Skin epidermis (tissue), 12 donors: ENCODE results near the gene ATF6B.

Source experiments
- H3K27ac ChIP-seq, 21 experiments: fragments of 200-600 bp; sonication (generic) in 11 of 21; one replicate each; pipeline ENCODE4 v1.5.0; 2020; ENCODE audit warnings: mild to moderate bottlenecking in 3 of 21, inconsistent platforms in 2 of 21, moderate library complexity in 2 of 21
- H3K4me3 ChIP-seq, 7 experiments: fragments of 200-600 bp; sonication (generic) in 2 of 7; one replicate each; pipeline ENCODE4 v1.5.0; 2020; ENCODE audit warnings: inconsistent platforms in 2 of 7, mild to moderate bottlenecking in 2 of 7, moderate library complexity in 1 of 7

Gene ATF6B

GRCh38 chr6:32127717-32128592 is at the start of gene ATF6B:
Gene ATF6B (minus strand): TSS chr6:32128246. CDS start chr6:32128207, 39 bp downstream.
- peak within 1 kb of the TSS; percentile 35 to 96 (median 91) for H3K27ac ChIP-seq
- peak within 1 kb of the TSS; percentile 64 to 96 (median 82) for H3K4me3 ChIP-seq

- H3K27ac ChIP-seq: peak overlapping the region in 20 of 21 experiments; percentile 68 to 99 (median 93)
- peak overlapping the region; percentile 19 to 93 (median 80) for H3K4me3 ChIP-seq
Measured at GRCh38 chr6:32177183-32177787, 49.2 kb upstream of the ATF6B start.

- Histone ChIP-seq H3K27ac (peak overlapping the region in 20 of 21 experiments; percentile 68 to 99 (median 93)), H3K4me3 (peak overlapping the region; percentile 64 to 93 (median 80))
Measured at GRCh38 chr6:32176476-32177182, 48.6 kb upstream of the ATF6B start.

GRCh38 chr6:32175711-32176475 is 47.8 kb upstream of the ATF6B start, which contains the start of gene AGPAT1:
Gene AGPAT1 (minus strand): TSS chr6:32176084. CDS start chr6:32171496, 4,588 bp downstream.
- peak within 1 kb of the TSS; percentile 72 to 99 (median 93) for H3K27ac ChIP-seq
- peak within 1 kb of the TSS; percentile 64 to 93 (median 80) for H3K4me3 ChIP-seq

GRCh38 chr6:32175322-32175710 is 47.3 kb upstream of the ATF6B start:
- H3K27ac ChIP-seq: peak overlapping the region; percentile 72 to 99 (median 93)
- H3K4me3 ChIP-seq: peak overlapping the region; percentile 64 to 93 (median 80)

- H3K4me3 ChIP-seq: no peak overlapping the region
- H3K27ac ChIP-seq: no peak overlapping the region
Measured at GRCh38 chr6:32174416-32174815, 46.4 kb upstream of the ATF6B start.

- Histone ChIP-seq H3K27ac (peak overlapping the region in 10 of 21 experiments; percentile 8 to 53 (median 24)), H3K4me3 (no peak overlapping the region)
Measured at GRCh38 chr6:32173051-32173727, 45.1 kb upstream of the ATF6B start.

- no peak overlapping the region for H3K27ac ChIP-seq
Measured at GRCh38 chr6:32171234-32171633, 43.2 kb upstream of the ATF6B start.

GRCh38 chr6:32170294-32170693 is 42.2 kb upstream of the ATF6B start:
- Histone ChIP-seq H3K27ac (no peak overlapping the region), H3K4me3 (no peak overlapping the region)

More at GRCh38 chr6:32171234-32171633, 43.2 kb upstream of the ATF6B start:
- no peak overlapping the region for H3K4me3 ChIP-seq

GRCh38 chr6:32168807-32169591 is 41.0 kb upstream of the ATF6B start:
- Histone ChIP-seq H3K27ac (peak overlapping the region in 1 of 21 experiments; percentile 35), H3K4me3 (no peak overlapping the region)

GRCh38 chr6:32168350-32168749 is 40.3 kb upstream of the ATF6B start:
- Histone ChIP-seq H3K4me3 (no peak overlapping the region), H3K27ac (peak overlapping the region in 1 of 21 experiments; percentile 52)

- peak overlapping the region in 2 of 21 experiments; percentile 36 to 52 for H3K27ac ChIP-seq
- no peak overlapping the region for H3K4me3 ChIP-seq
Measured at GRCh38 chr6:32167761-32168262, 39.8 kb upstream of the ATF6B start.

- H3K4me3 ChIP-seq: no peak overlapping the region
- H3K27ac ChIP-seq: peak overlapping the region in 1 of 21 experiments; percentile 36
Measured at GRCh38 chr6:32167154-32167760, 39.2 kb upstream of the ATF6B start.

GRCh38 chr6:32166411-32167061 is 38.5 kb upstream of the ATF6B start:
- Histone ChIP-seq H3K4me3 (no peak overlapping the region), H3K27ac (peak overlapping the region in 1 of 21 experiments; percentile 36)

- H3K4me3 ChIP-seq: no peak within 1 kb of the TSS
- H3K27ac ChIP-seq: peak within 1 kb of the TSS in 13 of 21 experiments; percentile 4 to 73 (median 43)
Measured at GRCh38 chr6:32164295-32164694, 36.2 kb upstream of the ATF6B start, which contains the start of gene EGFL8. Gene EGFL8 (plus strand): TSS chr6:32164595. CDS start chr6:32166166, 1,571 bp downstream.

- Histone ChIP-seq H3K27ac (peak overlapping the region in 13 of 21 experiments; percentile 4 to 73 (median 43)), H3K4me3 (no peak overlapping the region)
Measured at GRCh38 chr6:32163559-32164258, 35.7 kb upstream of the ATF6B start.
